Left forelimb (tissue), 1 donor: ENCODE measurements around the gene IL1A.

Source experiments
- DNase-seq: peaks from one replicate; pipeline ENCODE4 v3.0.0-alpha.2; 2018; ENCODE audit warnings: low spot score

IL1A gene

GRCh38 chr2:112762276-112762675 lies 22.0 kb downstream of the IL1A start:
- no peak for DNase-seq

GRCh38 chr2:112760149-112760548 lies 24.1 kb downstream of the IL1A start:
- DNase-seq, result no peak

GRCh38 chr2:112758711-112759110 lies 25.6 kb downstream of the IL1A start:
- DNase-seq, result no peak

- no peak for DNase-seq
These were observed 27.0 kb downstream of the IL1A start for GRCh38 chr2:112757265-112757664.

- no peak for DNase-seq
These were observed 28.1 kb downstream of the IL1A start for GRCh38 chr2:112756207-112756606.

- DNase-seq, result no peak
These were observed 28.8 kb downstream of the IL1A start for GRCh38 chr2:112755444-112755843.

DNA sequence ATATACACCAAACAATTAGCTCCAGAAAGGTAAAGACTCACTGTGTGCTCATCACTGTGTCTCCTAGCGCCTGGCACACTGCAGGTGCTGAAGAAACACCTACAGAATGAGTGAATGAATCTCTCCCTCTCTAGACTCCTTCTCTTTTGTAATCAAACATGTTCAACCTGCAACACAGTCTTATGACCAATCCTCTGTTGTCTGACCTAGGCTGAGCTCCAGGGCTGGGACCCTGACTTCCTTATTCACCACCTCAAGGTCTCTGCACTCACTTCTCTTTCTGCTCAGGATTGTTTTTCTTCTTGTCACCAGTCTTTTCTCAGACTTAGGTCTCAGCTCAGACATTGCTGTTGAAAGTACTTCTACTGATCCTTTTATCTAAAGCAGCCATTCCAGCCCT lies 29.7 kb downstream of the IL1A start:
- DNase-seq, result no peak

DNA sequence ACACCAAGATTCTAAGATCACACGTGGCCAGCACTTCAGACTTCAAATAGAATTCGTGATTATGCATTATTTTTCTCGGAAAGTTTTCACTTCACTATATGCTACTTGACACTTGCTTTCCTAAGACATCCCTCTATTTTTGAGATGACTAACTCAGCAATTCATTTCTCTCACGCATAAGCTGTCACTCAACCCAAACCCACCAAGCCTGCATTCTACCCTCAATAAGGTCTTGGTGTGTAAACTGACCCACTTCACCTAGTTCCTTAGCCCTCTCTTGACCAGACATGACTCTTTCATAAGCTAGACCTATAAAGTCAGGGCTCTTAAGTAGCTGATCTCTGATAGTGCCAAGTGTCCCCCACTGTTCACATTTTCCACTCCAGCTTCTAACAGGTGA lies 31.6 kb downstream of the IL1A start:
- no peak for DNase-seq

DNA sequence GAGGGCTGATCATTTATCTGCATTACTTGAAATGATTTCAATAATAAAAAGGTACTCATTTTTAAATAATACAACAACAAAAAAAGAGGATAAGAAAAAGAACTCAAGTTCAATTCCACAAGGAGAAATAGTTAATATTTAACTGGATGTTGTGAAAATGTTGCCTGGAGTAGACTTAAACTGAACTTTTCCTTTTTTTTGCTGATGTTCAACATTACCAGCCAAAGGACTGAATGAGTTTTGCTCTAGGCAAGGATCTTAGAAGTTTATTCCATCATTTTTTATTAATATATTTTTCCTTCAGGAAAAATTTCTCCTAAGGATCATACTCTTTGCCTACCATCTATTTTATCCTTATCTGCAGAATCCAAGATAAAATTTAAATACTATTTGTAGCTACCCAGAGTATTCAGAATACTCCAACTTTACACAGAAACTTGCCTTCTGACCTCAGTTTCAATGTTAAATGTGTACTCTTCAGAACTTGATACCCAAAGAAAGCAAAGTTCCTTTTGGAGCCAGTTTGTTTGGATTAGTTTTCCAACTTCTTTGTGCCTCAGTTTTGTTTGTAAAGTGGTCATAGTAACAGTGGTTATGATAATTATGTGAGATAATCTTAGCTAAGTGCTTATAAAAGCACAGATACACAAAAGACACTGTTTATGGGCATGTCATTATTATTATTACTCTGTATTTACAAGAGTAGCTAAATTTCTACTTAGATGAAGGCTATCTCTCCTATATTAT lies 32.7 kb downstream of the IL1A start:
- DNase-seq, result no peak

- DNase-seq, result no peak
These were observed 33.8 kb downstream of the IL1A start for GRCh38 chr2:112750560-112750843.

- DNase-seq, result no peak
These were observed 34.3 kb downstream of the IL1A start for GRCh38 chr2:112749755-112750559.

GRCh38 chr2:112740527-112740926 lies 43.8 kb downstream of the IL1A start:
- no peak for DNase-seq

DNA sequence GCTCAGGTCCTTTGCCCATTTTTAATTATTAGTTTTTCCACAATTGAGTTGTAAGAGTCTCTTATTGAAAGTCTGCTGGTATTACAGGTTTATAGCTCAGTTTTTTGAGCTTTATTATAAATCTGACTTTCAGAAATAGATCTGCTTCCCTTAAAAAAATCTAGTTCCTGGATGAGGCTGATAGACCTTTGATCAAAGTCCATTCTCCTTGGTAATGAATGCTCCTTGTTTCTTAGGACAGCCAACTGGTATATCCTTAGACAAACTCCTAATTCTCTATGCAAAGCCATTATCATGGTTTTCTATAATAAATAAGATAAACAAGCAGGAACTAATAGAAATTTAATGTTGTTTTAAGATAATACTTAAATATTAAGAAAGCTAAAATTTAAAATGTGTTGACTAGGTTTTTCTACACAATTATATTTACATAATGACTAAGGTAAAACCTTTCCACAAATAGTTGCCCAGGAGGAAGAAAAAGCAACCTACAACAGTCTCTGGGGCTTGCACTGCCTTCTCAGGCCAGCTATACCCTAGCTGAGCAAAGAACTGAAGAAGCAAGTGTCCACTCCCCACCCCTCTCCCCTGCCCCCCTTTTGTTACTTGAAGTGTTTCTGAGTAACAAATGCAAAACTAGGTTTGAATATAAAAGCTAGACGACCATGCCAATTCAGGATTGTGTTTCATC lies 46.6 kb downstream of the IL1A start:
- DNase-seq, result no peak

- DNase-seq, result no peak
These were observed 50.4 kb downstream of the IL1A start for GRCh38 chr2:112733871-112734270.

GRCh38 chr2:112733456-112733855 lies 50.8 kb downstream of the IL1A start:
- DNase-seq, result no peak

GRCh38 chr2:112731479-112731878 lies 52.8 kb downstream of the IL1A start:
- DNase-seq, result no peak

GRCh38 chr2:112730791-112731190 lies 53.5 kb downstream of the IL1A start:
- no peak for DNase-seq

- no peak for DNase-seq
These were observed 54.1 kb downstream of the IL1A start for GRCh38 chr2:112730216-112730615.

DNA sequence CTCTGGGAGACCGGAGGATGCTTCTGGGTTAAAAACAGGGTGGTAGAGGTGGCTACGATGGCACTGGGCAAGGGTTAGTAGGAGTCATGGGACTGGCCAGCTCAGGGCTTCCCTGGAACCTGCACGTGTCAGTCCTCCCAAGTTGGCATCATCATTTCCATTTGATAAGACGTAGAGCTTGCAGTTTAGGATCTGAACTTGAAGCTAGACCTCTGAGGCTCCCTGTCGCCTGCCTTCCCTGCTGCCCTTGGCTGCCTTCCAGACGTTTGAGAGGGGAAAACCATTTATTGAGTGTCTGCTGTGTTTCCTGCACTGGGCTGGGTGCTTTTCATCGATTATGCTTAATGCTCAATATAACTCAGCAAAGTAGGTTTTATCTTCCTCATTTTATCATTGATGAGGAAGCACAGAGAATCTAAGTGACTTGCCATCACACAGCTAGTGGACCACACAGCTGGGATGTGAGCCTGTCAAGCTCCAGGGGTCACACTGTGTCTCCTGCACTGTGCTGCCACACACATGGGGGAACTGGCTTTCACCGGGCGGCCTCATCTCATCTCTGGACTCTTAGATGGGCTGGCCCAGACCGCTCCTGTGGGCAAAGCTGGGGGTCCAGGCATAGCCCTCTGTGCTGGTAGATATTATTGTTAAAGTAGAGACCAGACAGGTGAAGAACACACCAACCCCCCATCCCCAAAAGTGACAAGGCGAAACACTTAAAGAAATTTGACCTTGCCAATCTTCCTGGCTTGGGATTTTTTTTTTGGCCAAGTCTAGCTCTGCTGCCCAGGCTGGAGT lies 55.7 kb downstream of the IL1A start:
- DNase-seq, result no peak

- no peak for DNase-seq
These were observed 56.3 kb downstream of the IL1A start for GRCh38 chr2:112728029-112728362.

DNA sequence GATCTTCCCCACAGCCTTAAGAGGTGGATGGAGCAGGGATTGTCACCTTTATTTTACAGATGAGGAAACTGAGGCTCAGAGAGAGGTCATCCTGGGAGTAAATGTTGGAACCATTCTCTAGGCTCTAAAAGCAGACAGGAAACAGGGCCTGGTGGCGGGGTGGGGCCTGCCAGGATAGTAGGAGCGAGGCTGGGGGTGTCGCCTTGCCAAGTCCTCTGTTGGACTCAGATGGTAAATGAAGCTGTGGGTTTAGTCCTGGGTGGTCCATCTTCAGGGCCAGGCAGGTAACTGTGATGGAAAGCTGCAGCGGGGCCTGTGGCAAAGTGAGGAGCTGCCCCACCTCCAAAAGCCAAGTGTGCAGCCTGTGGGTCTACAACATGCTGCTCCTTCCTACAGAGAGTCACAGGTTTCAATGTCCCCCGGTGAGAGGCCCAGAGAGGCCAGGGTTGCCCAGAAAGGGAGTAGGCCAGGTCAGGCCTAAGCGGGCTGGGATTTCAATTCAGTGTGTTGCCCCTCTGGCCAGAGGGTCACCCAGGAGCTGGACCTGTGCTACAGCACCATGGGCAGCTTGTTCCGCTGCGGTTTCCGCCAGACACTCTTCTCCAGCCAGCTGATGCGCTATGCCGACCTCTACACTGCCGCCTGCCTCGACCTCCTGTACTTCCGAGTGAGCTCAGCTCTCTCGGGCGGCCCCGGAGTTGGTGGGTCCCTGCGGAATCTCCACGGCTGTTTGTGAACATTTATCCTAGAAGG lies 56.8 kb downstream of the IL1A start:
- DNase-seq, result no peak
